GM12878 (cell line): ENCODE measurements around the gene ABCD3.
"Not testable (repeated sequence)": the region's sequence is repeated elsewhere in the genome, so short reads cannot be mapped to it uniquely, and the experiment has no call there.

Experiments used
- ATF2 ChIP-seq: IDR thresholded peaks from 2 replicates; pipeline ENCODE4 v1.6.1; 2012; ENCODE audit warnings: low read length, inconsistent platforms
- CTCF ChIP-seq, 3 experiments: IDR thresholded peaks in 2 of 3; conservative IDR thresholded peaks in 1 of 3; 2 replicates each; pipeline ENCODE4 v1.5.1; 2011; ENCODE audit warnings: low read depth in 3 of 3, low read length in 3 of 3, mild to moderate bottlenecking in 3 of 3, control low read depth in 2 of 3, moderate library complexity in 2 of 3, inconsistent platforms in 1 of 3, mixed read lengths in 1 of 3; ENCODE audit not compliant: control insufficient read depth in 2 of 3, insufficient read depth in 1 of 3; ENCODE audit errors: extremely low read depth in 1 of 3
- MAX ChIP-seq: IDR thresholded peaks from 2 replicates; pipeline ENCODE4 v1.6.1; 2012; ENCODE audit warnings: low read depth, low read length, improper control_type of control experiment
- ZNF274 ChIP-seq: IDR thresholded peaks from one replicate; pipeline ENCODE4 v1.8.0; 2011; ENCODE audit not compliant: insufficient read length, insufficient read depth
- ZNF592 ChIP-seq: fragments of 450-650 bp; IDR thresholded peaks from 2 replicates; pipeline ENCODE4 v1.6.1; 2017; ENCODE audit warnings: mild to moderate bottlenecking, moderate library complexity

GRCh38 chr1:94566436-94566835, 148.2 kb downstream of the ABCD3 start:
- not testable (repeated sequence) for TF ChIP-seq CTCF (IDR thresholded peaks at IDR 0.05 in 2 of 3, conservative IDR thresholded peaks at IDR 0.05 in 1 of 3; ENCODE audit: control insufficient read depth in 2 of 3, extremely low read depth in 1 of 3, insufficient read depth in 1 of 3, low read depth in 3 of 3, low read length in 3 of 3); ATF2; ZNF592; MAX; ZNF274
